Activated CD4-positive, alpha-beta memory T cell treated with anti-CD3 and anti-CD28 coated beads, Interleukin-2, amount 10 ng/mL, durations not matched to agents 7 days and 5 days (primary cell): ENCODE results near the gene RGS14. TPM values are rescaled to one million over a fixed set of nuclear protein-coding genes. Genes with fewer than 3 reads are reported as not detected.
A peak's percentile ranks its signal among the peaks of the same experiment; 100 is the strongest.
"Not testable (repeated sequence)": the region's sequence is repeated elsewhere in the genome, so short reads cannot be mapped to it uniquely, and the experiment has no call there.

ENCODE experiments used
- CTCF ChIA-PET: fragments of 350-600 bp; sonication (Branson Sonifier 250); formaldehyde crosslinking; loops from one replicate; lab custom pipeline; 2021; ENCODE audit warnings: antibody characterized with exemption, inconsistent platforms; lab: Charles Lee
- POLR2A ChIA-PET: fragments of 350-600 bp; sonication (Branson Sonifier 250); formaldehyde crosslinking; loops from one replicate; lab custom pipeline; 2021; ENCODE audit warnings: antibody characterized with exemption; lab: Charles Lee
- DNase-seq: peaks from one replicate; pipeline ENCODE4 v3.0.0-alpha.2; 2020
- H3K27ac Mint-ChIP-seq: one replicate; pipeline ENCODE4 v1.8.0; 2021; ENCODE audit warnings: mild to moderate bottlenecking, mixed read lengths
- H3K27me3 Mint-ChIP-seq: one replicate; pipeline ENCODE4 v1.8.0; 2021; ENCODE audit warnings: mixed read lengths
- H3K36me3 Mint-ChIP-seq: one replicate; pipeline ENCODE4 v1.8.0; 2021; ENCODE audit warnings: low read depth, mixed read lengths
- H3K4me1 Mint-ChIP-seq: one replicate; pipeline ENCODE4 v1.8.0; 2021; ENCODE audit warnings: mixed read lengths
- H3K4me3 Mint-ChIP-seq: one replicate; pipeline ENCODE4 v1.8.0; 2021; ENCODE audit warnings: mild to moderate bottlenecking, mixed read lengths
- H3K9me3 Mint-ChIP-seq: one replicate; pipeline ENCODE4 v1.8.0; 2021; ENCODE audit warnings: mixed read lengths
- total RNA-seq, 2 experiments: library from RNA; stranded (reverse); gene quantifications; one replicate each; pipeline ENCODE4 v1.2.3, GENCODE V29; 2021

The RGS14 gene
- total RNA-seq, 2 experiments from 2014 or later = 103 to 107 TPM

DNA sequence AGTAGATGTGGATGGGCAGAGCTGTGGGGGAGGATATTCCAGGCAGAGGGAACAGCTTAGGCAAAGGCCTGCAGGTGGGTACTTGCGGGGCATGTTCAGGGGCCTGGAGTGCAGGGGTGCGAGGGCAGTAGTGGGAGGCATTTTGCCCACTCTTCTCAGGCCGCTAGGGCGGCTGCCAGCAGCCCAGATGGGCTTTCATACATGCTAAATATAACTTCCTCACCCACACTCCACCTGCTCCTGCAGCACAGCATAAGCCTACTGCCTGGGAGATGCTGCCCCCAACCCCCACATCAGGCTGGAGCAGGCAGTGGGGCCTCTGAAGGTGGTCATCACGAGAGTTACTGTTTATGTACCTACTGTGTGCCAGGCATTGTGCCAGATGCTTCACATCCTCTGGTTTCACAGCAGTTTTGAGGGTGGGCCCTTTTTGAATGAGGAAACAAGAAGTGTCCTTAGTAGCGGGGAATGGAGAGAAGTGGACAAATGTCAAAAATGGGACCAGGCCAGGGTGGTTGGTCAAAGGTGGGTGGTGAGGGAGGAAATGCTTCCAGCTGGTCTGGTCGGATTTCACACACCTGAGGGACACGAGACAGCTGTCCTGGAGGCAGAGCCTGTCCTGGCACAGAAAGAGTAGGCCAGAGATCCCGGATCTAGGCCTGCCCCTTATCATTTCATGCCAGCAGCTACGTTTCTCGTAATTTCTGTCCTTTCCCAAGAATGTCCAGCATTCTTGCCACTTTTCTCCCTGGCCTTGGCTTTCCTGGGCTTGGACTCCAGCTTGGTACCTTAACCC, 12.1 kb downstream of the RGS14 start:
- Mint-ChIP-seq H3K27ac (peak overlapping the region; percentile 21), H3K36me3 (peaks cover 69% of the 10 kb centered on the region), H3K4me1 (peaks cover 71% of the 10 kb centered on the region), H3K4me3 (no peak overlapping the region), H3K27me3 (no peaks in the 10 kb centered on the region), H3K9me3 (no peaks in the 10 kb centered on the region)
- no peak for DNase-seq
- POLR2A ChIA-PET = interaction anchor here (0.6 to 7.2 kb wide), 15 partner anchors 9 to 86 kb away, joined by 3 to 62 read pairs (median 4); partner anchors contain the start of genes LMAN2, MXD3 and RGS14
- CTCF ChIA-PET = interaction anchor here (0.9 to 7.2 kb wide), 17 partner anchors 8 to 131 kb away, joined by 3 to 94 read pairs (median 6); partner anchors contain the start of genes LMAN2, RGS14 and SLC34A1

- H3K4me1 Mint-ChIP-seq = peaks cover 70% of the 10 kb centered on the region
- ChIA-PET CTCF (interaction anchor here (1.2 to 7.2 kb wide), 6 partner anchors 8 to 85 kb away, joined by 3 to 94 read pairs (median 16); partner anchors contain the start of gene RGS14), POLR2A (interaction anchor here (0.6 to 7.2 kb wide), 12 partner anchors 9 to 85 kb away, joined by 3 to 62 read pairs (median 5); partner anchors contain the start of genes LMAN2, MXD3 and RGS14)
- H3K36me3 Mint-ChIP-seq = peaks cover 71% of the 10 kb centered on the region
- peak overlapping the region; percentile 72 for H3K4me3 Mint-ChIP-seq
- DNase-seq = peak; percentile 79
- H3K9me3 Mint-ChIP-seq = no peaks in the 10 kb centered on the region
- no peaks in the 10 kb centered on the region for H3K27me3 Mint-ChIP-seq
- H3K27ac Mint-ChIP-seq = peak overlapping the region; percentile 56
These were observed 12.9 kb downstream of the RGS14 start for GRCh38 chr5:177370488-177371119.

DNA sequence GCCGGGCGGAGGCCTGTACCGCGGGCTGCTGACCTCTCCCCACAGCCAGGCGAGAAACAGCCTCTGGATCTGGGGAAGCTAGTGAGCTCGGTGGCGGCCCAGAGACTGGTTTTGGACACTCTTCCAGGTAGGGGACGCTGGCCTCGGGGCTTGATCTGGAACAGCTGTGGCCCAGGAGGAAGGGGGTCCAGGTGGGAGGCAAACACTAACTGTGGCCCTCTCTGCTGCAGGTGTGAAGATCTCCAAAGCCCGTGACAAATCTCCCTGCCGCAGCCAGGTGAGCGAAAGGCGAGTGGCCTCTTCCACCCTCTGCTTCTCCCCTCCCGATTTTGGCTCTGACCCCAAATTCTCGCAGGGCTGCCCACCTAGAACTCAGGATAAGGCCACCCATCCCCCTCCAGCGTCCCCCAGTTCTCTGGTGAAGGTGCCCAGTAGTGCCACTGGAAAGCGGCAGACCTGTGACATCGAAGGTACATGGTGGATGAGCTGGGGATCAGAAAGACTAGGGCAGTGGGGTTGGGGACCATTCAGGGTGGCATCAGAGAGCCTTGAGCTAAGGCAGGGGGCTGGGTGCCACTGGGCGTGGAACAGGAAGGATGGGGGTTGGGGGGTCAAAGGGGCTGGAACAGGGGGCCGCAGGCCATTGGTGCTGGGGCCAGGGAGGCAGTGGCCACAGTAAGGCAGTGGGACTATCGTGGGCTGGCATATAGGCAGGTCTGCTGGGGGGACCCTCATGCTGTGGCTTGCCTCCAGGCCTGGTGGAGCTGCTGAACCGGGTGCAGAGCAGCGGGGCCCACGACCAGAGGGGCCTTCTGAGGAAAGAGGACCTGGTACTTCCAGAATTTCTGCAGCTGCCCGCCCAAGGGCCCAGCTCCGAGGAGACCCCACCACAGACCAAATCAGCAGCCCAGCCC, 13.7 kb downstream of the RGS14 start:
- H3K36me3 Mint-ChIP-seq = peaks cover 65% of the 10 kb centered on the region
- no peak for DNase-seq
- peaks cover 68% of the 10 kb centered on the region for H3K4me1 Mint-ChIP-seq
- POLR2A ChIA-PET = interaction anchor here (0.9 to 7.2 kb wide), 14 partner anchors 8 to 100 kb away, joined by 3 to 62 read pairs (median 6); partner anchors contain the start of genes GRK6, LMAN2 and RGS14
- no peaks in the 10 kb centered on the region for H3K9me3 Mint-ChIP-seq
- CTCF ChIA-PET = interaction anchor here (0.8 to 7.2 kb wide), 10 partner anchors 8 to 84 kb away, joined by 3 to 94 read pairs (median 4); partner anchors contain the start of gene RGS14
- no peaks in the 10 kb centered on the region for H3K27me3 Mint-ChIP-seq
- peak overlapping the region; percentile 92 for H3K27ac Mint-ChIP-seq
- H3K4me3 Mint-ChIP-seq = peak overlapping the region; percentile 76

DNA sequence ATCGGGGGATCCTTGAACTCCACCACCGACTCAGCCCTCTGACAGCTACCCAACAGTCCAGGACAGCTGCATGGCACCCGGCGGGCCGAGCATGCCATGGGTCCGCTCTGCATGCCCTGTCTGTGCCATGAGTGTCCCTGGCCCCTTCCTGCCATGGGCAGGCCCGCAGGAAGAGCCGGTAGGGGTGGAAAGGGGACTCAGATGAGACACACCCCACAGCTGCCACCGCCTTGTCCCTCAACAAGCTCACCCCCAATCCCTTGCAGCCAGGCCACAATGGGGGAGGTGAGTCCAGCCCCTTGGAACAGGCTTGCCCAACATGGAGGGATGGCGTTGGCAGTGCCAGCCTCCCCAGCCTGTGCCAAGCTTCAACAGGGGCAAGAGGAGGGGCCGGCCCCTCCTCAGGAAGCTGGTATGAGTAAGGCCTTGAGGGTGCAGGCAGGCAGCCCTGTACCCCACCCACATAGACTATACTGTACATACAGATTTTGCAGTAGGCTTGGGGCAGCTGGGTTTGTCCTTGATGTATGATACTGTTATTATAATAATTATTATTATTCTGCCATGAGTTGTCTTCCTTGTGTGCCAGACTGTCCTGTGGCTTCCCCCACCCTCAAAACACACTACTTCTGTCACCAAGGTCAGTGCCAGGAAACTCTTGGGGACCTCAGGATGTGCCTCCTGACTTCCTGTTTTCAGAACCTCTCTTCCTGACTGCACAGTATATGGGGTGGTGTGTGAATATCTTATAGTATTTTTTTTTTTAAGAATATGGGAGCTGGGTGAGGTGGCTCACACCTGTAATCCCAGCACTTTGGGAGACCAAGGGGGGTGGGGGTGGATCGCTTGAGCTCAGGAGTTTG, 14.5 kb downstream of the RGS14 start:
- DNase-seq = peak; percentile 61
- ChIA-PET POLR2A (interaction anchor here (0.8 to 7.2 kb wide), 17 partner anchors 12 to 127 kb away, joined by 3 to 62 read pairs (median 5); partner anchors contain the start of genes GRK6, LMAN2, PRELID1 and RAB24), CTCF (interaction anchor here (0.5 to 7.2 kb wide), 14 partner anchors 7 to 261 kb away, joined by 3 to 94 read pairs (median 4); partner anchors contain the start of genes LMAN2 and RGS14)
- Mint-ChIP-seq H3K36me3 (peaks cover 59% of the 10 kb centered on the region), H3K9me3 (no peaks in the 10 kb centered on the region), H3K27ac (peak overlapping the region; percentile 92), H3K27me3 (no peaks in the 10 kb centered on the region), H3K4me1 (peaks cover 66% of the 10 kb centered on the region), H3K4me3 (peak overlapping the region; percentile 76)

GRCh38 chr5:177372910-177373309, 15.2 kb downstream of the RGS14 start:
- Mint-ChIP-seq H3K4me1 (peaks cover 66% of the 10 kb centered on the region), H3K9me3 (no peaks in the 10 kb centered on the region)

GRCh38 chr5:177373806-177374205, 16.1 kb downstream of the RGS14 start:
- POLR2A ChIA-PET = interaction anchor here (1.1 to 7.2 kb wide), 7 partner anchors 9 to 72 kb away, joined by 3 to 62 read pairs (median 5); partner anchors contain the start of genes LMAN2, RGS14 and SLC34A1
- peak overlapping the region; percentile 92 for H3K27ac Mint-ChIP-seq
- CTCF ChIA-PET = interaction anchor here (1.4 to 7.2 kb wide), 4 partner anchors 13 to 82 kb away, joined by 3 to 94 read pairs (median 28); partner anchors contain the start of gene RGS14
- H3K27me3 Mint-ChIP-seq = no peaks in the 10 kb centered on the region
- peaks cover 59% of the 10 kb centered on the region for H3K4me1 Mint-ChIP-seq
- H3K36me3 Mint-ChIP-seq = peaks cover 48% of the 10 kb centered on the region
- H3K4me3 Mint-ChIP-seq = peak overlapping the region; percentile 13
- H3K9me3 Mint-ChIP-seq = no peaks in the 10 kb centered on the region
- DNase-seq = no peak

More at GRCh38 chr5:177372910-177373309, 15.2 kb downstream of the RGS14 start:
- ChIA-PET POLR2A (interaction anchor here (1.1 to 7.2 kb wide), 14 partner anchors 9 to 126 kb away, joined by 3 to 62 read pairs (median 4); partner anchors contain the start of genes GRK6, LMAN2, RGS14 and SLC34A1), CTCF (interaction anchor here (0.5 to 7.2 kb wide), 12 partner anchors 9 to 262 kb away, joined by 3 to 94 read pairs (median 4); partner anchors contain the start of genes LMAN2 and RGS14)
- Mint-ChIP-seq H3K27me3 (no peaks in the 10 kb centered on the region), H3K4me3 (peak overlapping the region; percentile 76), H3K36me3 (peaks cover 56% of the 10 kb centered on the region), H3K27ac (peak overlapping the region; percentile 92)
- no peak for DNase-seq

GRCh38 chr5:177374211-177374610, 16.5 kb downstream of the RGS14 start:
- Mint-ChIP-seq H3K27ac (peak overlapping the region; percentile 45), H3K4me1 (peaks cover 59% of the 10 kb centered on the region), H3K9me3 (no peaks in the 10 kb centered on the region), H3K36me3 (peaks cover 44% of the 10 kb centered on the region), H3K4me3 (peak overlapping the region; percentile 13), H3K27me3 (no peaks in the 10 kb centered on the region)
- POLR2A ChIA-PET = interaction anchor here (1.5 to 7.2 kb wide), 3 partner anchors 15 to 71 kb away, joined by 4 to 62 read pairs (median 9); partner anchors contain the start of gene RGS14
- CTCF ChIA-PET = interaction anchor here (6.3 to 7.2 kb wide), 2 partner anchors 14 to 15 kb away, joined by 47 to 94 read pairs; partner anchors contain the start of gene RGS14
- DNase-seq = no peak

DNA sequence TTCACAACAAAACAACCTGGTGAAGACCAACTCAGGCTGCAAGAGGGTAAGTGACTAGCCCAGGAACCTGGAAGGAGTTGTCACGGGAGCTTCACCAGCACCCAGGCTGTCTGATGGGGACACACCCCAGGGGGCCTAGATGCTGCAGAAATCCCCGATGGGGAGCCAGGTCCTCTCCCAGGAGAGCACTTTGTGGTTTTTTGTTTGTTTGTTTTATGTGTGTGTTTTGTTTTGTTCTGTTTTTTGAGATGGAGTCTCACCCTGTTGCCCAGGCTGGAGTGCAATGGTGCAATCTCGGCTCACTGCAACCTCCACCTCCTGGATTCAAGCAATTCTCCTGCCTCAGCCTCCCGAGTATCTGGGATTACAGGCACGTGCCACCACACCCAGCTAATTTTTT, 17.8 kb downstream of the RGS14 start:
- not testable (repeated sequence) for DNase-seq, H3K9me3 Mint-ChIP-seq, H3K27me3 Mint-ChIP-seq, H3K4me3 Mint-ChIP-seq, H3K27ac Mint-ChIP-seq
- ChIA-PET POLR2A (interaction anchor here (1.0 kb wide), 1 partner anchor 14 kb away, joined by 5 read pairs; no protein-coding TSS in a partner anchor), CTCF (interaction anchor here (1.0 to 7.2 kb wide), 2 partner anchors 14 to 27 kb away, joined by 3 to 94 read pairs; no protein-coding TSS in a partner anchor)
- Mint-ChIP-seq H3K4me1 (peaks cover 56% of the 10 kb centered on the region), H3K36me3 (peaks cover 35% of the 10 kb centered on the region)

DNA sequence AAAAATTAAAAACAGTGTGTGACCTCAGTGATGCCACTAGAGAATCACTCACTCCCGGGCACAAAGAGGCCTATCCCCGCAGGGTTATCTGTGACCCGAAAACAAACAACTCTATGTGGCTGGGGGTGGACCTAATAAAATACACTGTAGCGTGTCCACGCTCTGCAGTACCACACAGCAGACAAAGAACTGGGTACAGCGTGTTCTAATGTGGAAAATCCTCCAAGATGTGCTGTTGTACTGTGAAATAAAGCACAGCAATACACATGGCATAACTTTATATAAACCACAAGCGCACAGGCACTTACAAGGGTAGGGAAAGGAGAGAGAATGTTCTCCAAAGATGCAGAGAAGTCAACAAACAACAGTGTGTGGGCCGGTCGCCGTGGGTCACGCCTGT, 18.4 kb downstream of the RGS14 start:
- Mint-ChIP-seq H3K27ac (no peak overlapping the region), H3K9me3 (no peaks in the 10 kb centered on the region), H3K27me3 (no peaks in the 10 kb centered on the region), H3K4me1 (peaks cover 54% of the 10 kb centered on the region), H3K36me3 (peaks cover 35% of the 10 kb centered on the region), H3K4me3 (no peak overlapping the region)
- ChIA-PET POLR2A (interaction anchor here (0.7 to 1.0 kb wide), 3 partner anchors 13 to 55 kb away, joined by 3 to 5 read pairs (median 3); no protein-coding TSS in a partner anchor), CTCF (interaction anchor here (0.7 kb wide), 1 partner anchor 26 kb away, joined by 5 read pairs; no protein-coding TSS in a partner anchor)
- no peak for DNase-seq
